Transverse colon (tissue), 4 donors: ENCODE results near the gene SDF2L1. TPM values are rescaled to one million over a fixed set of nuclear protein-coding genes. Genes with fewer than 3 reads are reported as not detected.

ENCODE experiments used
- DNase-seq: peaks from one replicate; pipeline ENCODE4 v3.0.0-alpha.2; 2019
- H3K27ac ChIP-seq, 4 donors: fragments of 200-600 bp; sonication (generic); 2 replicates each; pipeline ENCODE4 v1.5.1; 2016 to 2018; ENCODE audit warnings: inconsistent platforms in 4 of 4
- H3K27me3 ChIP-seq: fragments of 200-600 bp; sonication (generic); 2 replicates; pipeline ENCODE4 v1.5.1; 2017; ENCODE audit warnings: inconsistent platforms
- H3K36me3 ChIP-seq, 4 donors: fragments of 200-600 bp; sonication (generic); 2 replicates each; pipeline ENCODE4 v1.5.1; 2017 to 2019; ENCODE audit warnings: inconsistent platforms in 4 of 4
- H3K4me1 ChIP-seq, 4 donors: fragments of 200-600 bp; sonication (generic); 2 replicates each; pipeline ENCODE4 v1.5.1; 2017 to 2020; ENCODE audit warnings: inconsistent platforms in 4 of 4
- H3K4me3 ChIP-seq, 4 donors: fragments of 200-600 bp; sonication (generic); 1 replicate in 1 of 4; 2 replicates in 3 of 4; pipeline versions ENCODE4 v1.5.1 to v1.6.1; 2017 to 2019; ENCODE audit warnings: inconsistent platforms in 4 of 4
- H3K9me3 ChIP-seq, 2 donors: fragments of 200-600 bp; sonication (generic); 2 replicates each; pipeline ENCODE4 v1.5.1; 2017 to 2019; ENCODE audit warnings: inconsistent platforms in 2 of 2
- EP300 ChIP-seq: sonication (generic); formaldehyde crosslinking; IDR thresholded peaks from one replicate; pipeline ENCODE4 v1.6.1; 2017; ENCODE audit warnings: antibody characterized with exemption, low read depth
- POLR2A ChIP-seq: fragments of 450-650 bp; IDR thresholded peaks from one replicate; pipeline ENCODE4 v1.6.1; 2016; ENCODE audit warnings: antibody characterized with exemption, mild to moderate bottlenecking, moderate library complexity
- POLR2AphosphoS5 ChIP-seq, 3 donors: sonication (generic); formaldehyde crosslinking; IDR thresholded peaks; one replicate each; pipeline ENCODE4 v1.6.1; 2016; ENCODE audit warnings: antibody characterized with exemption in 3 of 3
- WGBS, 2 donors: methylation state at CpG; one replicate each; pipeline ENCODE4 v1.1.5; 2018; ENCODE audit warnings: low coverage in 1 of 2; 5-methylcytosine and 5-hydroxymethylcytosine counted together
- in situ Hi-C, 4 donors: fragments of 200-750 bp; cut with MboI; loops; one replicate each; pipeline versions ENCODE4 v1.15.0 to v1.15.1; 2017; ENCODE audit warnings: low sequenced_read_pairs in 3 of 4, low pct_ligation_motif_present in 1 of 4, low pct_unique_long_range_greater_than_20kb in 1 of 4
- intact Hi-C: fragments of 100-400 bp; cut with DNase I; formaldehyde crosslinking; loops from one replicate; pipeline ENCODE4 v1.15.1; 2023; ENCODE audit warnings: low total_unique reads
- total RNA-seq, 4 donors: library from RNA; depleted of rRNA; stranded (reverse); fragments of >200 nt; gene quantifications; one replicate each; pipeline ENCODE4 v1.1.0, GENCODE V29; 2016
- TF ChIP-seq, protein P1 (sequence below), 5 experiments: fragments of 200-600 bp in 3 of 5; fragments of 450-650 bp in 2 of 5; sonication (generic) in 3 of 5; IDR thresholded peaks; 1 replicate in 2 of 5; 2 replicates in 3 of 5; pipeline ENCODE4 v1.5.1; 2016 to 2017; ENCODE audit warnings: antibody characterized with exemption in 5 of 5, inconsistent platforms in 3 of 5, mild to moderate bottlenecking in 2 of 5, moderate library complexity in 1 of 5

The SDF2L1 gene
- total RNA-seq, 4 donors from 2014 or later, result 34.0 to 55.7 (median 39.5) TPM; not detected in 1

DNA sequence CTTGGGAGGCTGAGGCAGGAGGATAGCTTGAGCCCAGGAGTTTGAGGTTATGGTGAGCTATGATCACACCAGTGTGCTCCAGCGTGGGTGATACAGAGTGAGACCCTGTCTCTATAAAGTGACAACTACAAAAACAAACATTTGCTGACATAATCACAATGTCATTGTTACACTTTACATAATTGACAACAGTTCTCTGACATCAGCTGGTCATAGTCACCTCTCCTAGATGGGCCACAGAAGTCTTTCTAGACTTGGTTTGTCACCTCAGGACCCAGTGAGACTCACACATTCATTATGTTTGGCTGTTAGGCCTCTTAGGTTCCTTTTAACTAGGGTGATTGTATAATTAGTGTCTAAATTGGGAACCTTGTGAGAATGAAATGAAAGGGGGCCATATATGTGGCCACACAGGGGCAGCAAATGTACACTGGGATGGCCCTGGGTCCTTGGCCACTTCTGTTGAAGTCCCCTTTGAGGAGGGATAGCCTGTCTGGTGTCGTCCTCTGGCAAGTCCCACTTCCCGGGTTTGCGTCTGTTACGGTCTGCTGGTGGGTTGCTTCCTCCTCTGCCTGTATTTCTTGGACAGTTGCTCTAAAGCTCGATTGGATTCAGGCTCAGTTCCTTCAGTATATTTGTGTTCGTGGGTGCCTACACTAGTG, 17.9 kb downstream of the SDF2L1 start:
- Histone ChIP-seq H3K36me3 (no peaks in the 10 kb centered on the region), H3K27ac (no peak overlapping the region), H3K27me3 (peaks cover 9% of the 10 kb centered on the region), H3K4me1 (peaks cover 2 to 15% (median 10%) of the 10 kb centered on the region in 4 donors), H3K4me3 (no peak overlapping the region), H3K9me3 (no peaks in the 10 kb centered on the region)
- TF ChIP-seq POLR2A (no peak), EP300 (no peak), POLR2AphosphoS5 (IDR thresholded peaks at IDR 0.05) (no peak)
- TF ChIP-seq, protein P1, sequence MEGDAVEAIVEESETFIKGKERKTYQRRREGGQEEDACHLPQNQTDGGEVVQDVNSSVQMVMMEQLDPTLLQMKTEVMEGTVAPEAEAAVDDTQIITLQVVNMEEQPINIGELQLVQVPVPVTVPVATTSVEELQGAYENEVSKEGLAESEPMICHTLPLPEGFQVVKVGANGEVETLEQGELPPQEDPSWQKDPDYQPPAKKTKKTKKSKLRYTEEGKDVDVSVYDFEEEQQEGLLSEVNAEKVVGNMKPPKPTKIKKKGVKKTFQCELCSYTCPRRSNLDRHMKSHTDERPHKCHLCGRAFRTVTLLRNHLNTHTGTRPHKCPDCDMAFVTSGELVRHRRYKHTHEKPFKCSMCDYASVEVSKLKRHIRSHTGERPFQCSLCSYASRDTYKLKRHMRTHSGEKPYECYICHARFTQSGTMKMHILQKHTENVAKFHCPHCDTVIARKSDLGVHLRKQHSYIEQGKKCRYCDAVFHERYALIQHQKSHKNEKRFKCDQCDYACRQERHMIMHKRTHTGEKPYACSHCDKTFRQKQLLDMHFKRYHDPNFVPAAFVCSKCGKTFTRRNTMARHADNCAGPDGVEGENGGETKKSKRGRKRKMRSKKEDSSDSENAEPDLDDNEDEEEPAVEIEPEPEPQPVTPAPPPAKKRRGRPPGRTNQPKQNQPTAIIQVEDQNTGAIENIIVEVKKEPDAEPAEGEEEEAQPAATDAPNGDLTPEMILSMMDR (IDR thresholded peaks at IDR 0.05), result no peak
- in situ Hi-C loops, result no loop called here
- 80 to 91% methylated on average over 1 to 7 of the region's 7 CpGs for WGBS, 2 donors
- DNase-seq, result no peak
- intact Hi-C loops, result no loop called here

DNA sequence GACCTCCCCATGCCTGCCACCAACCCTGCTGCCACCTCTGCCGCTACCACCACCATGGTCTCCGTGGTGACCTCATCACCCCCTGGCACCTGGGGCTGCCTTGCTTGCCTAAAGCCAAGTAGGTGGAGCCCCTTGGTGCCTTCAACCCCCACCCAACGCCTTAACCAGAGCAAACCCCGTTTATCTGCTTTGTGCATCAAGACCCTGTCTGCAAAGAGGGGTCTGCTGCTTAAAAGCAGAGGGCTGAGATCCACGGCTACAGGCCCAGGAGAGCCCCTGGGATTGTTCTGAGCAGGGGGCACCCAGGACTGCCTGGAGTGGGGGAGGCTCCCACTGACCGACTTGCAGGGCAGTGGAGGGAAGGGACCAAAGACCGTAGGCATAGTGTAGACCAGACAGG, 18.8 kb downstream of the SDF2L1 start:
- intact Hi-C loops, result no loop called here
- in situ Hi-C loops, result no loop called here
- no peaks in the 10 kb centered on the region for H3K36me3 ChIP-seq
- H3K9me3 ChIP-seq, result no peaks in the 10 kb centered on the region
- 84% methylated on average over 7 of the region's 7 CpGs; no CpG with 5 or more reads in 1 of the 2 donors for WGBS, 2 donors
- no peak overlapping the region for H3K4me3 ChIP-seq
- DNase-seq, result no peak
- peaks cover 9% of the 10 kb centered on the region for H3K27me3 ChIP-seq
- H3K4me1 ChIP-seq, result peaks cover 5 to 20% (median 15%) of the 10 kb centered on the region in 4 donors
- no peak overlapping the region for H3K27ac ChIP-seq
- TF ChIP-seq, protein P1 (IDR thresholded peaks at IDR 0.05), result no peak
- TF ChIP-seq POLR2AphosphoS5 (IDR thresholded peaks at IDR 0.05) (no peak), EP300 (no peak), POLR2A (no peak)

DNA sequence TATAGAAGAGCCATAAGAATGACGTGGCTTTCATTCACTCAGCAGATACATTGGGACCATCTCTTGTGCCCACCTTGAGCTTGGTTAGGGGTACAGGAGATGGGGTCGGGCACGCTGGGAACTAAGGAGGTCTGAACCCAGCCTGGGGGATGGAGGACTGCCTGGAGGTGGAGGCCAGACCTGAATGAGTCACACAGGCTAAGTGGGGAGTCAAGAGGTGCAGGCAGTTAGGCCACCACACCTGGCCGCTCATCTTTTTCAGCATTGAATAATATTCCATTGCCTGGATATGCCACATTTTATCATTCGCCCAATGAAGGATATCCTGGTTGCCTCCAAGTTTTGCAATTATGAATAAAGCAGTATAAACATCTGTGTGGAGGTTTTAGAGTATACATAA, 19.9 kb downstream of the SDF2L1 start:
- Histone ChIP-seq H3K9me3 (no peaks in the 10 kb centered on the region), H3K4me1 (peaks cover 8 to 23% (median 14%) of the 10 kb centered on the region in 4 donors), H3K27me3 (peaks cover 5% of the 10 kb centered on the region), H3K4me3 (no peak overlapping the region), H3K27ac (no peak overlapping the region), H3K36me3 (no peaks in the 10 kb centered on the region)
- in situ Hi-C loops, result no loop called here
- no peak for DNase-seq
- intact Hi-C loops, result no loop called here
- TF ChIP-seq EP300 (no peak), POLR2A (no peak), POLR2AphosphoS5 (IDR thresholded peaks at IDR 0.05) (no peak)
- TF ChIP-seq, protein P1 (IDR thresholded peaks at IDR 0.05), result no peak
- 94 to 96% methylated on average over 5 of the region's 5 CpGs for WGBS, 2 donors

- peaks cover 4 to 15% (median 6%) of the 10 kb centered on the region in 4 donors for H3K4me1 ChIP-seq
- H3K36me3 ChIP-seq, result no peaks in the 10 kb centered on the region
- DNase-seq, result no peak
- no peak overlapping the region for H3K4me3 ChIP-seq
- H3K9me3 ChIP-seq, result no peaks in the 10 kb centered on the region
- in situ Hi-C loops (no loop called here), intact Hi-C loops (no loop called here)
- no peaks in the 10 kb centered on the region for H3K27me3 ChIP-seq
- TF ChIP-seq POLR2A, result no peak
- TF ChIP-seq POLR2AphosphoS5 (IDR thresholded peaks at IDR 0.05), result no peak
- TF ChIP-seq, protein P1 (IDR thresholded peaks at IDR 0.05), result no peak
- no peak for TF ChIP-seq EP300
- 91 to 100% methylated on average over 1 to 2 of the region's 2 CpGs for WGBS, 2 donors
- H3K27ac ChIP-seq, result no peak overlapping the region
Observed at GRCh38 chr22:21663738-21664137, 21.6 kb downstream of the SDF2L1 start.
